ENCODE results near the gene PAQR5. TPM values are rescaled to one million over a fixed set of nuclear protein-coding genes. Genes with fewer than 3 reads are reported as not detected.
A peak's percentile ranks its signal among the peaks of the same experiment; 100 is the strongest.

The PAQR5 gene
- total and polyA plus RNA-seq, 10 donors, result 0.03 to 0.58 (median 0.27) TPM; not detected in 5

DNA sequence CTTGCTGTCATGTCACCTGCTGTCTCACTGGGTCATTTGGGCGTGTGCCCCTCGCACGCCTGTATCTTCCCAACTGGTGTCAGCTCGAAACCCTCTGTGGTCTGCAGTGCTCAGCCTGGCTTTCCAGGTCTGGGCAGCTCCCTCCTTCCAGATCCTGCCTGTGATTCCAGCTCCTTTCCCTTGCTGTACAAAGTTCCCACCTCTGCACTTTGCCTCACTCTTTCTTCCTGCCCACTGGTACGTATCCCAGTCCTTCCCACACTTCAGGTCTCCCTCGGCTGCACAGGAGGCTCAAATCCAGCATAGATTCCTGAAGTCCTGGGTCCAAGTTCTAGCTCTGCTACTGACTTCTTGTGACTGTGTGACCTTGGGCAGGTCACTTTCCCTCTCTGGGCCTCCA, 2.1 kb upstream of the PAQR5 start:
- no peak overlapping the region for H3K4me3 ChIP-seq
- 82 to 91% (median 88%) methylated on average over 6 of the region's 6 CpGs for WGBS, 5 donors
- peaks cover 0 to 55% (median 32%) of the 10 kb centered on the region in 7 donors for H3K27me3 ChIP-seq (replicated peaks in 1 of 7)
- H3K36me3 ChIP-seq, result no peaks in the 10 kb centered on the region
- H3K4me1 ChIP-seq, result peaks cover 0 to 18% (median 11%) of the 10 kb centered on the region in 6 donors
- no peaks in the 10 kb centered on the region for H3K9me3 ChIP-seq
- intact Hi-C loops (cut with DNase I; ENCODE audit: low total_unique reads), result no loop called here
- no peak overlapping the region for H3K27ac ChIP-seq
- DNase-seq, result no peak
- TF ChIP-seq POLR2AphosphoS5 (IDR thresholded peaks at IDR 0.05) (no peak), POLR2A (IDR thresholded peaks at IDR 0.05) (no peak)
- TF ChIP-seq, protein P1, sequence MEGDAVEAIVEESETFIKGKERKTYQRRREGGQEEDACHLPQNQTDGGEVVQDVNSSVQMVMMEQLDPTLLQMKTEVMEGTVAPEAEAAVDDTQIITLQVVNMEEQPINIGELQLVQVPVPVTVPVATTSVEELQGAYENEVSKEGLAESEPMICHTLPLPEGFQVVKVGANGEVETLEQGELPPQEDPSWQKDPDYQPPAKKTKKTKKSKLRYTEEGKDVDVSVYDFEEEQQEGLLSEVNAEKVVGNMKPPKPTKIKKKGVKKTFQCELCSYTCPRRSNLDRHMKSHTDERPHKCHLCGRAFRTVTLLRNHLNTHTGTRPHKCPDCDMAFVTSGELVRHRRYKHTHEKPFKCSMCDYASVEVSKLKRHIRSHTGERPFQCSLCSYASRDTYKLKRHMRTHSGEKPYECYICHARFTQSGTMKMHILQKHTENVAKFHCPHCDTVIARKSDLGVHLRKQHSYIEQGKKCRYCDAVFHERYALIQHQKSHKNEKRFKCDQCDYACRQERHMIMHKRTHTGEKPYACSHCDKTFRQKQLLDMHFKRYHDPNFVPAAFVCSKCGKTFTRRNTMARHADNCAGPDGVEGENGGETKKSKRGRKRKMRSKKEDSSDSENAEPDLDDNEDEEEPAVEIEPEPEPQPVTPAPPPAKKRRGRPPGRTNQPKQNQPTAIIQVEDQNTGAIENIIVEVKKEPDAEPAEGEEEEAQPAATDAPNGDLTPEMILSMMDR (IDR thresholded peaks at IDR 0.05 in 8 of 11, conservative IDR thresholded peaks at IDR 0.05 in 3 of 11), result no peak

- no peak for TF ChIP-seq POLR2AphosphoS5 (IDR thresholded peaks at IDR 0.05)
- peaks cover 0 to 67% (median 32%) of the 10 kb centered on the region in 7 donors for H3K27me3 ChIP-seq (replicated peaks in 1 of 7)
- 83 to 96% (median 94%) methylated on average over 8 to 10 of the region's 10 CpGs for WGBS, 5 donors
- intact Hi-C loops (cut with DNase I; ENCODE audit: low total_unique reads), result no loop called here
- no peak for DNase-seq
- H3K36me3 ChIP-seq, result no peaks in the 10 kb centered on the region
- H3K4me3 ChIP-seq, result no peak overlapping the region
- H3K27ac ChIP-seq, result no peak overlapping the region
- no peaks in the 10 kb centered on the region for H3K9me3 ChIP-seq
- H3K4me1 ChIP-seq, result peaks cover 0 to 18% (median 11%) of the 10 kb centered on the region in 6 donors
These were observed 914 bp upstream of the PAQR5 start for GRCh38 chr15:69297642-69298353.

- Histone ChIP-seq H3K4me1 (peaks cover 0 to 18% (median 11%) of the 10 kb centered on the region in 6 donors), H3K36me3 (no peaks in the 10 kb centered on the region), H3K27ac (no peak overlapping the region), H3K9me3 (no peaks in the 10 kb centered on the region), H3K27me3 (replicated peaks in 1 of 7) (peaks cover 0 to 72% (median 32%) of the 10 kb centered on the region in 7 donors), H3K4me3 (peak overlapping the region in 4 of 8 donors; percentile 43 to 69 (median 50))
- TF ChIP-seq, protein P1 (IDR thresholded peaks at IDR 0.05 in 8 of 11, conservative IDR thresholded peaks at IDR 0.05 in 3 of 11), result no peak
- TF ChIP-seq POLR2A (IDR thresholded peaks at IDR 0.05), result no peak
- TF ChIP-seq POLR2AphosphoS5 (IDR thresholded peaks at IDR 0.05), result no peak
- WGBS, 5 donors, result 62 to 78% (median 72%) methylated on average over 15 of the region's 15 CpGs
- DNase-seq, result no peak
- intact Hi-C loops (cut with DNase I; ENCODE audit: low total_unique reads), result no loop called here
These were observed 387 bp upstream of the PAQR5 start for GRCh38 chr15:69298354-69298696.

DNA sequence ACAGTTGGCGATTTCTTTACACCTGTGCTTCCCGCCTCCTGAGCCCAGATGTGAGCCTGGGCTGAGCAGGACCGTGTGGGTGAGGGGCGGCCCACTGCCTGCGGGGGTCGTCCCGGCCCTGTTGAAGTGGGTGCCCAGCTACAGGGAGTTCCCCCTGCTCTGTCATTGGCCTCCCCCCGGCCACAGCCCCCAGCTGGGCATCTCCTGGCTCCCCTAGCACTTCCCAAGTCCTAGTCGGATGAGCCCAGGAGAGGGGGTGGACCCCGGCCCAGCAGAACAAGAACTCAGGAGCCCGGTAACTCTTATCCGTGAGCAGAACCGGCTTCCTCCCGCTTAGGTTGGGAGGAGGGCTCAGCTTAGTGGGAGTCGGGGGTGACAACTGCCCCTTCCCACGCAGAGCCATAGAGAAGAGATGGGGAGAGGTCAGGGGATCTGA, 757 bp downstream of the PAQR5 start:
- no peaks in the 10 kb centered on the region for H3K9me3 ChIP-seq
- WGBS, 5 donors, result 16 to 36% (median 27%) methylated on average over 11 to 16 of the region's 16 CpGs
- H3K36me3 ChIP-seq, result no peaks in the 10 kb centered on the region
- peak overlapping the region in 7 of 8 donors; percentile 31 to 69 (median 45) for H3K4me3 ChIP-seq
- no peak overlapping the region for H3K27ac ChIP-seq
- intact Hi-C loops (cut with DNase I; ENCODE audit: low total_unique reads), result no loop called here
- H3K27me3 ChIP-seq (replicated peaks in 1 of 7), result peaks cover 0 to 73% (median 32%) of the 10 kb centered on the region in 7 donors
- H3K4me1 ChIP-seq, result peaks cover 0 to 18% (median 11%) of the 10 kb centered on the region in 6 donors
- no peak for DNase-seq
- TF ChIP-seq POLR2AphosphoS5 (IDR thresholded peaks at IDR 0.05) (no peak), POLR2A (IDR thresholded peaks at IDR 0.05) (no peak)
- TF ChIP-seq, protein P1 (IDR thresholded peaks at IDR 0.05 in 8 of 11, conservative IDR thresholded peaks at IDR 0.05 in 3 of 11), result no peak
